ENCODE results near the gene SBNO1. TPM values are rescaled to one million over a fixed set of nuclear protein-coding genes. Genes with fewer than 3 reads are reported as not detected.
"Not testable (repeated sequence)": the region's sequence is repeated elsewhere in the genome, so short reads cannot be mapped to it uniquely, and the experiment has no call there.

The SBNO1 gene
- polyA plus RNA-seq, 12 donors, result 13.8 to 24.9 (median 19.9) TPM; not detected in 1

DNA sequence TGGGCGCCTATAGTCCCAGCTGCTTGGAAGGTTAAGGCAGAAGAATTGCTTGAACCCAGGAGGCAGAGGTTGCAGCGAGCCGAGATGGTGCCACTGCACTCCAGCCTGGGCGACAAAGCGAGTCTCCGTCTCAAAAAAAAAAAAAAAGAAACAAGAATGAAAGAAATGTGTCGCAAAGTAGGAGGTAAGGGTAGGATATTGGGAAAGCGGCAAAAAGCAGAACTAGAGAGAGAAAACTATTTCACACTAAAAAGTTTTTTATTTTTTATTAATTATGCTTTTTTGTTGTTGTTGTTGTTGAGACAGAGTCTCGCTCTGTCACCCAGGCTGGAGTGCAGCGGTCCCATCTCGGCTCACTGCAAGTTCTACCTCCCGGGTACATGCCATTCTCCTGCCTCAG, 17.7 kb downstream of the SBNO1 start:
- DNase-seq, result no peak

DNA sequence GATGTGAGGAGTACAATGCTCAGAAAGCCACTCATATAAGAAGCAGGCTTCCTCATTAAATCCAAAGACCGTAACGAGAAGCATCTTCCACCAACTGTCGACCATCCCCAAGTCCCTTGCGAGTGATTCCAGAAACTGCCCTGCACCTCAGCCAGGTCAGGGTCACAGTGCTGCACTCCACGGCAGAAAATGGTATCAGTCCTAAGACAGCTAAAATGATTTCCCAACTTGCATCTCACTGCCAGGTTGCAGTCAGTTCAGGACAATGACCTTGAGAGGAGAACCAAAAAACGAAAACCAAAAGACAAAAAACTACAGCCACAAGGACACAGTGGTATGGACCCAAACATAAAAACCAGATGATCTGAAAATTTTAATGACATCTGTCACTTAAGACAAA, 20.6 kb downstream of the SBNO1 start:
- DNase-seq, result no peak

DNA sequence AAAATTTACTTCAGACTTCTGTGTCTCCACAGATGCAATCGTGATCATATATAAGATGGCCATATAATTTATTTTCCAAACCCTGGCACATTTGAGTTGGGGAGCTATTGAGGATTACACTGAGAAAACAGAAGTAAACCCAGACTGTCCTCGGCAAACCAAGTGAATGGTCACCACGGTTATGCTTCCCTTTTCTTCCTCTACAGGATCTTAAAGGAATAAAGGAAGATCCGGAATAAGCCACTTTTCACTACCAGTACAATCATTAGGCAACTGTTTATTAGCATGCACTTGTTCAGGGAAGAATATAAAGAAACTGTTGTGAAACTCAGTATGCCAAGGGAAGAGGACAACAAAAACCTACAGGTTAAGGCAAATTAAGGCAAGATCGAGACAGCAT, 27.6 kb downstream of the SBNO1 start:
- DNase-seq, result no peak

DNA sequence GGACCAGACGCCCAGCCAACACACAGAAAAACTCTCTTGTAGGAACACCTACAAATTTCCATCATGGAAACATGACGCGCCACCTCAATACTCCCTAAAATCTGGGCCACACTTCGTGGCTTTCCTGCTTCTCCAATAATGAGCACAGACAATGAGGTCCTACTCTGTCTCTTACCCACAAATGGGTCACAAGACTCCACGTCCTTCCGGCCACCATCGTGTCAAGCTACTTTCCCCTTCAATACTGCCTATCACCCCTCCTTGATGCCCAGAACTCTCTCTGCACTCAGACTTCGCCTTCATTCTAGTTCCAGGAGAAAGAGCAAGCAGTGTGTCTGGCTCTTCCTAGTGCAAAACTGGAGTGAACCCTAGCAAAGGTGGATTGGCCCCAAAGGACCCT, 28.1 kb downstream of the SBNO1 start:
- no peak for DNase-seq

DNA sequence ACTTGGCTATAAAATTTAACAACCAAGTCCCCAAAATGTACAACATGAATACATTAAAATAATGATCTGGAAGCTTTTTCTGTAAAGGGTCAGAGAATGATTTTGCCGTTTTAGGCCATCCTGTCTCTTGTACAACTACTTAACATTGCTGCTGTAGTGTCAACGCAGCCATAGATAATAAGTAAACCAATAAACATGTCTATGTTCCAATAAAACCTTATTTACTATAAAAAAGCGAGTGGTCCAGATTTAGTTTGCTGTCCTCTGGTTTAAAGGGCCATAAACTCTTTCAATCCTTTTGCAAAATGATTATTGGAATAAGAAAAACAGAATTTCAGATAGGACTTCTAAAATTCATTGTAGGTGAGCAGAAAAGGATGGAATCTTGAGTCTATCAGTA, 29.2 kb downstream of the SBNO1 start:
- DNase-seq, result no peak

DNA sequence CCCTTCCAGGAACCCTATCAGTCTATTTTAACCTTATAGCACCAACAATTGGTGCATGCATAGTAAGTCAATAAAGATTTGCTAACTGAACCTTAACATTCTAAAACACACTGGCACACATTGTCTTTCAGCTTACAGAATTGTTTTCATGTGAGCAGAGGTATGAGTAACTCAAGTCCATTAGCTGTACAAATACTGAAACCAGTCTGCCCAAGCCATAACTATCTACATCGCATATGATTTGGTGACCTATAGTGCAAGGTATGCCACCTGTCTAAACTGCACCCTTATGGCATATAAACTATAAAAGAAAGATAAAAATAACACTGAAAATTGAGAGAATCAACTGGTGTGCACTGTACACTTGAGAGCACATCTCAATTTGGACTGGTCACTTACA, 34.8 kb downstream of the SBNO1 start:
- no peak for DNase-seq

DNA sequence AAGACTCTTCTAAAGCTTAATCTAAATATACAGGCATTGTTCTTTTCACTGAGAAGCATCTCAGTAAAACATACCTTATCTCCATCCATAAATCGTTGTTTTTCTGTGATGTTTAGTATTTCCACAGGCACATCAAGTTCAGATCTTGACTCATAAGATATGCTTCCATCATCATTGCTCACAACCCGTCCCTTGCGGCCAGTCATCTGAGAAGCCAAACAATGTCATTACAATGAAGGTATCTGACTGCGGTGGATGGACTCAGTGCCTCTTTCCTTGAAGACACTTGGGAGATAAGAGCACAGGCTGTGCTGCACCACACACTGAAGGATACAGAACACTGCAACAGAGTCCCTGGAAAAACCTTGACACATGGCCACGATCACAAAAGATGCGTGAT, 44.8 kb downstream of the SBNO1 start:
- DNase-seq, result no peak

DNA sequence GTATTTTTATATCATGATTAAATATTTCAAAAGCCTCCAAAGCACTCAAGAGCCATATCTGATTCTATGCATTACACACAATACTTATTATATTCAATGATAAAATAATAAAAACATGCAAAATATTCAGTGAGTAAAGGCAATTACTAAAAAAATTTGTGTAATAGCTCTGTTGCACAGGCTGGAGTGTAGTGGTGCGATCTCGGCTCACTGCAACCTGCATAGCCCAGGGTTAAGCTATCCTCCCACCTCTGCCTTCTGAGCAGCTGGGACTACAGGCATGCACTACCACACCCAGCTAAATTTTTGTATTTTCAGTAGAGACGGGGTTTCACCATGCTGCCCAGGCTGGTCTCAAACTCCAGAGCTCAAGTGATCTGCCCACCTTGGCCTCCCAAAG, 45.4 kb downstream of the SBNO1 start:
- no peak for DNase-seq

DNA sequence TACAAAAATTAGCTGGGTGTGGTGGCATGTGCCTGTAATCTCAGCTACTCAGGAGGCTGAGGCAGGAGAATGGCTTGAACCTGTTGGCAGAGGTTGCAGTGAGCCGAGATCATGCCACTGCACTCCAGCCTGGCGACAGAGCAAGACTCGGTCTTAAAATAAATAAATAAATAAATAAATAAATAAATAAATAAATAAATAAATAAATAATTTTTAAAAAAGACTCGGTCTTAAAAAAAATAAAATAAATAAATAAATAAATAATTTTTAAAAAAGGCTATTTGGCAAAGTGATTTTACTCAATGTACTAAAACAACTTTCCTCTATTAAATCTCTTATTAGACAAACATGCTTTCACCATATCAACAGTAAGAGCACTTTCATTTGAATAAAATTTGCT, 51.6 kb downstream of the SBNO1 start:
- not testable (repeated sequence) for DNase-seq

DNA sequence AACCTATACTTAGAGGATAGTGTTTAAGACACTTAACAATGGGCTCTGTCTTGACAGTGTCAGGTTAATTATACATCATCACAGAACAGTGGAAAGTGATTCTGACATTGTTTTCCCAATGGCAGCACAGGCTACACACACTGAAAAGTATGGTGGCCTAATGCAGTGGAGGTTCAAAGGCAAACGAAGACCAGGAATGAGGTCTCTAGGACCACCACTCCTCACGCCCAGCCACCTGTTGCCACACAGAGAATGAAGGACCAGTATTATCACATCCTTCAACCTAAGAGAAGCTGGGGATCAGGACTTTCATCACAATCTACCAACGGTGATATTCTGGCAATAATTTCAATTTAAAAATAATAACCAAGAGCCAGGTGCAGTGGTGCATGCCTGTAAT, 58.4 kb downstream of the SBNO1 start:
- no peak for DNase-seq

DNA sequence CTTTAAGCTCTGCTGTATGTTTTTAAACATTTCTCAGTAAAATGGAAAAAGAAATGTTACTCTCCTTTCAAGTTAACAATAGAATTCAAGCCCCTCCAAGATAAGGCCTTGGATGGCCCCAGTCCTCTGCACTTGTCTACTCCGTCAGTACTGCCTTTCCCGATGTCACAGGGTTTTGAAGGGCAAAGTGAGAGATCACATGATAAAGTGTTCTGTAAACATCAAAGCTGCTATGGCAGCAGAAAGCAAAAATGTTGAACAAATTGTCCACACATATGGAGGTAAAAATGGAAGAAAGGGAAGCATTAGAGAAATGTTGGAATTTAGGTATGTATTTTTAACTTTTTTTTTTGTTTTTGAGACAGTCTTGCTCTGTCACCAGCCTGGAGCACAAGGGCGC, 59.5 kb downstream of the SBNO1 start:
- DNase-seq, result no peak

DNA sequence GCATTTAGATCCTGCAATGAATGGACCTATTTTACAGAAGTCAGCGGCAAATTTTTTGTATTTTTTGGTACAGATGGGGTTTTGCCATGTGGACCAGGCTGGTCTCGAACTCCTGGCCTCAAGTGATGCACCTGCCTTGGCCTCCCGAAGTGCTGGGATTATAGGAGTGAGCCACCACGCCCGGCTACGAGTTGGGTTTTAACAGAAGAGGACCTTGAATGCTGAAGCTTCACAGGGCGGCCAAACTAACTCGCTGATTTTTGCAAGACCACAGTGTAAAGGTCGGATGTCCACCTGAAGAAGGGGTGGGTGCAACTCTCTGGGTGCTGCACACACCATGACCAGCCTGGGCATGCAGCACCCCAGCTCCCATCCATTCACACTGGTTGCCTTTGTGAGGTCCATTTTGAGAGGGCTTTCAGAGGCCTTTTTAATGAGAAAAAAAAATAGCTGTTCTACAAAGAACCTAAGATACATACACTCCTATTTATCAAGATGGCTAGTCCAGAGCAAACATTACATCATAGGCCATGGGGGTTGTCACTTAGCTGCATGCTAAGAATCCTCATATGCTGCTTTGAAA, 71.4 kb downstream of the SBNO1 start:
- no peak for DNase-seq

DNA sequence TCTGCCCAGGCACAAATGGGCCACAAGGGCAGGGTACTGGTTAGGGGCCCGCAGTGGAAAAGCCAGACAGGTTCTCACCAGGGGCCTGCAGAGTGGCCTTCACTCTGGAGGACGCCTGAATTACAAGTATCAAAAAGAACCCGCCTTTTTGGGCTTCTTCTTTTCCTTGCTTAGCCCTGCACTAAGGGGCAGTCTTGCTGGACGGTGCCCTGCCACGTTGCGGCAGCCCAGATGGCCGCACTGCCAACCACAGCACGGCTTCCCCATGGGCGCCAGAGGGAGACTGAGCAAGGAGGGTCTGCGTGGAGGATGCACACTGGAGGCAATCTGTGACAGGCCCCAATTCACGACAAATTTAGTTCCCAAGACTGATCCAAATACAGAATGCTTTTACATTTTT, 74.7 kb downstream of the SBNO1 start:
- DNase-seq, result no peak

DNA sequence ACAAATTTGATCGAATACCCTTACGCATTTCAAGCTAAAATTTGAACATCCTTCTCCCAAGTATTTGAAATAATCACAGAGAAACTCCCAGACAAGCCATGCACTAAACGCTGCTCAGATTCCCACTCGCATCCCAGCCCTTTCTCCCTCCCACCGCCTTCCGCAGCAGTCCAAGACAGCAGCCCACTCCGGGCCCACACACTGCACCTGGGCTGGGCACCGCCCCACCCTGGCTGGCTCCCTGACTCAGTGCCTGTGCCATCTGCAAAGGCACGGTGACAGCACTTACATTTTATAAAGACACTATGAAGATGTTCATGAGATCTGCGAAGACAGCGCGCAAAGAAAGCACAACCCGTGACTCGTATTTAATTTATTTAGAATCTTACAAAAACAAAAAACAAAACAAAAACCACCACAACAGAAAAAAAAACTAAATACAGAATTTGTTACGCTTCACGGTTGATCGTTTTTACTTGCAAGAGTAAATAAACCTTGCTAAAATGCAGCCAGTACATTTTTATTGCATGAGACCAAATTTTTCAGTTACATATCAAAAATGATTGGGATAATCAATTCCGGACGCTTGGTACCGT, 75.8 kb downstream of the SBNO1 start:
- no peak for DNase-seq

DNA sequence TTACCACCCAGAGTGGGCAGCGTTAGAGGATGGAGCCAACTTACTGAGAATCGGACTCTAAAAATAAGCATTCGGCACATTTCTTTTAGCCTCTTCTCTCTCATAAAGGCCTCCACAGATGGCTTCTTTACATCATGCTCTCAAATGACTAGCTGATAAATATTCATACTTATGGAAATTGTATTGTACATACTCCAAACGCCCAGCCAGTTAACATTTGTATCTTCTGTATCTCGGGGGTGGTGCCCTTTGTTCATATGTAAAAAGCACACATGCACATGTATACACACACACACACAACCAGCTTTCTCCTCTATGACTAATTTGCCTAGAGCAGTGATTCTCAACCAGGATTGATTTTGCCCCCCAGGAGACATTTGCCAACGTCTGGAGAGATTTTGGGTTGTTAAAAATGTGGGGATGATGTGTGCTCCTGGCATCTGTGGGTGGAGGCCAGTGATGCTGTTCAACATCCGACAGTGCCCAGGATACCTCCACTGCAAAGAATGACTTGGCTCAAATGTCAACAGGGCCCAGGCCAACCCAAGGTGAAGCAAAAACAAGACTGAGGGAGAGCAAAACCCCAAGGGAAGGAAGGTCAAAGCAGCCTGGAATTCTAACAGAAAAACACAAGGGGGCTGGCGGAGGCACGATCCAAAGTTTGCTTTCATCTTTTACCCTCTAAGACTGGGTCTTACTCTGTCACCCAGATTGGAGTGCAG, 77.8 kb downstream of the SBNO1 start:
- no peak for DNase-seq

DNA sequence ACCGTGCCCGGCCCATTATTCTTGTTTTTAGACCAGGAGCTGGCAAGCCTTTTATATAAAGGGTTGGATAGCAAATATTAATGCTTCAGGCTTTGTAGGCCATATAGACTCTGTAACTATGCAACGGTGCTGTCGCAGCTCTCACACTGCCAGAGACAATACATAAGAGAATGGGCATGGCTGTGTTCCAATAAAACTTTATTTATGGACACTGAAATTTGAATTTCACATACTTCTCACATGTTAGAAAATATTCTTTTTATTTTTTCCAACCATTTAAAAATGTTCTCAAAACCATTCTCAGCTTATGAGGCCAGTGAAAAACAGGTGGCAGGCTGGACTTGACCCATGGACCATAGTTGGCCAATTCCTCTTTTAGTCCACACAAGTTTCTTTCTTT, 80.0 kb downstream of the SBNO1 start:
- DNase-seq, result no peak

DNA sequence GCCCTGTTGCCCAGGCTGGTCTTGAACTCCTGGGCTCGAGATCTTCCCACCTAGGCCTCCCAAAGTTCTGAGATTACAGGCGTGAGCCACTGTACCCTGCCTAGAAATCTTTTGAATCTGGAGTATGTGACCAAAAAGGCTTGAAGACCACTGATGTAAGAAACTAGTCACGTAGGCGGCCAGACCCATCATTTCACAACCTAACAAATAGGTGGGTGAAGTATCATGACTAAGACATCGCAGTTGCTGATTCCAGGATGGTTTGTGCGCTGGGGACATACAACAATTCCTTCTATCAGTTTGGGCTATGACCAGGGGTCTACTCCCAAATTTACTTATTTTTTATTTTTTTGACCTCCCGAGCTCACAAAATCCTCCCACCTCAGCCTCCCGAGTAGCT, 81.2 kb downstream of the SBNO1 start:
- no peak for DNase-seq

DNA sequence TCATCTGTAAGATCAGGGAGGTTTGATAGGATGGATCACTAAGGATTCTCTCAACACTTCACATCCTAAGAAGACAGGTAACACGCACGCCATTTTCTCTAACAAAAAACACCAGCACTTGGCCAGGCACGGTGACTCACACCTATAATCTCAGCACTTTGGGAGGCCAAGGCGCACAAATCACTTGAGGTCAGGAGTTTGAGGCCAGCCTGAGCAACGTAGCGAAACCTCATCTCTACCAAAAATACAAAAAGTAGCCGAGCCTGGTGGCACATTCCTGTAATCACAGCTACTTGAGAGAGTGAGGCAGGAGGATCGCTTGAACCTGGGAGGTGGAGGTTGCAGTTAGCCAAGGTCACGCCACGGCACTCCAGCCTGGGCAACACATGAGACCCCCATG, 82.5 kb downstream of the SBNO1 start:
- no peak for DNase-seq

DNA sequence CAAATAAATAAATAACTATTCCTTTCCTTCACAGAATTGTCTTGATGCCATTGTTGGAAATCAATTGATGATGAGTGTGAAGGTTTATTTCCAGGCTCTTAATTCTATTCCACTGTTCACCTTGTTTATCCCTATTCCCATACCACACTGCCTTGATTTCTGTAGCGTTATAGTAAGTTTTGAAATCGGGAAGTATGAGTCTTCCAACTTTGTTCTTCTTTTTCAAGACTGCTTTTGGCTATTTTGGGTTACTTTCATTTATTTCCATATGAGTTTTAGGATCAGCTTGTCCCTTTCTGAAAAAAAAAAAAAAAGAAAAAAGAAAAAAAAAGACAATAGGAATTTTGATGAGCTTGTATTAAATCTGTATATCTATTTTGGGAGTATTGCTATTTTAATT, 83.7 kb downstream of the SBNO1 start:
- DNase-seq, result no peak

DNA sequence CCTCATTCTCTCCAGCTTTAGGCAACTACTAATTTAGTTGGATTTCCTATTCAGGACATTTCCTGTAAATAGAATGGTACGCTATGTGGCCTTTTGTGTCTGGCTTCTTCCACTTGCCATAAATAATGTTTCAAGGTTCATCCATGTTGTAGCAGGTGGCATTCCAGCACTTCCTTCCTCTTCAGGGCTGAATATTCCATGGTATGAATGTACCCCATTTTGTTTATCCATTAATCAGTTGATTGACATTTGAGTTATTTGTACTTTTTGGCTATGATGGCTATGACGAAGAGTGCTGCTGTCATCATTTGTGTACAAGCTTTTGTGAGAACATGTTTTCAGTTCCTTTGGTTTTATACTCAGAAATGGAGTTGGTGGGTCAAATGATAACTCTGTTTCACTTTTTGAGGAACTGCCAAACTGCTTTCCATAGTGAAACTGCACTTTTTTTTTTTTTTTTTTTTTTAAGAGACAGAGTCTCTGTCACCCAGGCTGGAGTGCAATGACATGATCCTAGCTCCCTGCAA, 86.5 kb downstream of the SBNO1 start:
- no peak for DNase-seq

DNA sequence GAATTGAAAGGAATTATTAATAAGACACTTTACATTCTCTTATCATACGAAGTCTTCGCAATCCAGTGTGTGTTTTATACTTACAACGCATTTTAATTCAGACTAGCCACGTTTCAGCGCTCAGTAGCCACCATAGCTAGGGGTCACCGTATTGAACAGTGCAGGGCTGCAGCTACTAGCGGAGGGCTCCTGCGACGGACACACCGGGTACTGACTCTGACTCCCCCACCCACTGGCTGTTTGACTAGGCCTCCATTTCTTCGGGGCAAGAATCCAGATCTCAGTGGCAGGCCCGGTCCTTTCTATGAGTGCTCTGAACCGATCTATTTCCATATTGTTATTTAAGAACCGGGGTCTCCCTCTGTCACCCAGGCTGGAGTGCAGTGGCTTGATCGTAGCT, 91.5 kb downstream of the SBNO1 start:
- no peak for DNase-seq

DNA sequence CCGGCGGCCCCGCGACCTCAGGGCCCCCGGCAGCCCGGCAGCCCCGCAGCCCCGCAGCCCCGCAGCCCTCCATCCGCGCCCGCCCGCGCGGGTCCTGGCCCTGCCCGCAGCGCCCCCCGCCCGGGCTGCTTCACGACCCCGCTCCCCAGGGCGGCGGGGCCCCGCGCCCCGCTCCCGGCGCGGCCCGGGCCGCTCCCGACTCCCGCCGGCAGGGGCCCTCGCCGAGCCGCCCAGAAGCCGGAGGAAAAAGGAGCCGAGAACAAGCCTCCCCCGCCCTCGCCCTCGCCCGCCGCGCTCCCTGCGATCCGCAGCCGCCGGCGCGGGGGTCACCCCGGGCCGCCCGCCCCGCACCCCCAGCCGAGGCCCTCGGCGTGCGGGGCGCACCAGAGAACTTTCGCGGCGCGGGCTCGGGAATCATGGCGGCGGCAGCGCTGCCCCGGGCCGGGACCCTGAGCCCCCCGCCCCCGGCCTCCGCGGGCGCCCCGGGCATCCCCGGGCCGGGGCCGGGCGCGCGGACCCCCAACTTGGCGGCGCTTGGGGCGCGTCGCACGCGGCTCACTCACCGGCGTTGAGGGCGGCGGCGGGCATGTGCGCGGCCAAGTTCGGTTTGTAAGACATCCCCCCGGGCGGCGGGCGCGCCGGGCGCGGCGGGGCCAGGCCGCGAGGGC, 93.5 kb downstream of the SBNO1 start:
- peak; percentile 53 for DNase-seq

Measured in muscle of arm (tissue), 12 donors.